GM18511 (cell line): ENCODE results near the gene TRIM41.
"Not testable (repeated sequence)": the region's sequence is repeated elsewhere in the genome, so short reads cannot be mapped to it uniquely, and the experiment has no call there.

ENCODE experiments used
- ATAC-seq: cut with Tn5 transposase; IDR thresholded peaks from one replicate; pipeline ENCODE4 v1.9.1; 2021; ENCODE audit warnings: mild to moderate bottlenecking, moderate library complexity; ENCODE audit not compliant: unreplicated experiment

TRIM41 gene

DNA sequence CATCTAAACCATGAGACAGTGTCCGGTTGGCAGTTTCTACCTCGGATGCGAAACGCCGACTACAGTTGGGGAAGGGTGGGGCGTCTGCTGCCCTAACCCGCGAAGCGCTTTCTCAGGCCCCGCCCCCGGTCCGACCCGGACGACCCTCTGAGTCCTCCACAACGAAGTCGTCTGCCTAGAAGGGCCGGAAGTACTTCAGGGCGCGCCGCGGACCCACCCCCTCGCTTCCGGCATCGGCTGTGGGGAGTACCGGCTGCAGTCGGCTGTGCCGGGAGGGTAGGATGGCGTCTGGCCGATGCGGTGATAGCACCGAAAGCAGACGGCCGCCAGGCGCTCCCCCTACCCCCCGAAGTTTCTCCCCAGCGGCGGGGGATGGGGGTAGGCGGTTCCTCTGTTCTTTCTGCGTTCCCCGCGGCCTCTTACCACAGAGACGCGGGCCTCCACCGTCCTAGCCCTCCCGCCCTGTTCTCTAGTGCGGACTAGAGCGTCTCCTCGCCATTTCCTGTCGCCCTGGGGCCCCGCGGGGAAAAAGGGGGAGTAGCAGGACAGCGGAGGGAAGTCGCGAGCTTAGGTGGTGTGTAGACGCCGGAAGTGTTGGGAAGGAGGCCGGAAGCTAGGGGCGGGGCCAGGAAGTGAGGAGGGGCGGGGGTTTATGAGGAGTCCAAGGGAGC, at the start of gene TRIM41:
Gene TRIM41 (plus strand): TSS at position 224 of the 671 bp plus-strand sequence. CDS start 719 bp downstream, outside the sequence.
- ATAC-seq, result peak; percentile 69

DNA sequence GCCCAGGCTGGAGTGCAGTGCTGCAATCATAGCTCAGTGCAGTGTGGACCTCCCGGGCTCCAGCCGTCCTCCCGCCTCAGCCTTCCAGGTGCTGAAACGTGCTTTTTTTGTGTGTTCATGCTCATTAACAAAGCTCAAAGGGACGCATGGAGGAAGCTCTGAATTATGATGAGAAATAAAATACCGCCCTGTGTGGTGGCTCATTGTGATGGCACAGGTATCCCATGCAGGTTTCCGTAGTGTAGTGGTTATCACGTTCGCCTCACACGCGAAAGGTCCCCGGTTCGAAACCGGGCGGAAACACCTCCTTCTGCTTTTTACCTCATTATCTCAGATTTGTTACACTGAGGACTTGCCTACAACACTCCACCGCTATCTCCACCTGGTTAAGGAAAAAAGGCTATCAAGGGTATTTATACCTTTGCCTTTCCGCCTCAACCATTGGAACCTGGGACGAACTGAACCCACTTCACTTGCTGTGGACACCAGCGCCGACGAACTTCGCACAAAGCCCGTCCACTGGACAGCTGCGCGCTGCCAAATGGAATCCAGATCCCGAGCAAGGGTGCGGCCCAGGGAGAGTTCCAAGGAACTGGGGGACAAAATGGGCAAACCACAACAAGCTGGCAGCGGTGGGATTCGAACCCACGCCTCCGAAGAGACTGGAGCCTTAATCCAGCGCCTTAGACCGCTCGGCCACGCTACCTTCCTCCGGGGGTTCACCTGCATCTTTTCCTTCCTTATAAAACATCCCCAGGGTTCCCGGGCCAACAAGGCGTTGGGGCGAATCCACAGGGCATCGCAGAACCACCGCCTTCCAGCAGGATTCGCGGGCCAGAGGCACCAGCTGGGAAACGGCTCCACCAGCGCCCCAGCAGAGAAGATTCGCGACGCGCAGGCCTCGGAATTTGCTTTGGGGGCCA, 49.4 kb upstream of the TRIM41 start:
- peak; percentile 61 for ATAC-seq

GRCh38 chr5:181176254-181176952, 46.7 kb upstream of the TRIM41 start:
- no peak for ATAC-seq

DNA sequence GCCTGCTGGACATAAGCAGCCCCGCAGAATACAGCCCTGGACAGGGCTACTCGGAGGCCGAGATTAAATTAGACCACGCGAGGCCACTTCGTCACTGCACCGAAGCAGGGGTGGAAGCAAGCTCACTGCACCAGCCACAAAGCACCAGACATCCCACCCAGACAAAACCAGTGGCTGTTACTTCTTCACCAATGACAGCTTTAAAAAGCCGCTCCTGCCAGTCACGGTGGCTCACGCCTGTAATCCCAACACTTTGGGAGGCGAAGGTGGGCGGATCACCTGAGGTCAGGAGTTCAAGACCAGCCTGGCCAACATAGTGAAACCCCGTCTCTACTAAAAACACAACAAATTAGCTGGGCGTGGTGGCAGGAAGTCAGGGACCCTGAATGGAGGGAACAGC, 45.5 kb upstream of the TRIM41 start:
- not testable (repeated sequence) for ATAC-seq

DNA sequence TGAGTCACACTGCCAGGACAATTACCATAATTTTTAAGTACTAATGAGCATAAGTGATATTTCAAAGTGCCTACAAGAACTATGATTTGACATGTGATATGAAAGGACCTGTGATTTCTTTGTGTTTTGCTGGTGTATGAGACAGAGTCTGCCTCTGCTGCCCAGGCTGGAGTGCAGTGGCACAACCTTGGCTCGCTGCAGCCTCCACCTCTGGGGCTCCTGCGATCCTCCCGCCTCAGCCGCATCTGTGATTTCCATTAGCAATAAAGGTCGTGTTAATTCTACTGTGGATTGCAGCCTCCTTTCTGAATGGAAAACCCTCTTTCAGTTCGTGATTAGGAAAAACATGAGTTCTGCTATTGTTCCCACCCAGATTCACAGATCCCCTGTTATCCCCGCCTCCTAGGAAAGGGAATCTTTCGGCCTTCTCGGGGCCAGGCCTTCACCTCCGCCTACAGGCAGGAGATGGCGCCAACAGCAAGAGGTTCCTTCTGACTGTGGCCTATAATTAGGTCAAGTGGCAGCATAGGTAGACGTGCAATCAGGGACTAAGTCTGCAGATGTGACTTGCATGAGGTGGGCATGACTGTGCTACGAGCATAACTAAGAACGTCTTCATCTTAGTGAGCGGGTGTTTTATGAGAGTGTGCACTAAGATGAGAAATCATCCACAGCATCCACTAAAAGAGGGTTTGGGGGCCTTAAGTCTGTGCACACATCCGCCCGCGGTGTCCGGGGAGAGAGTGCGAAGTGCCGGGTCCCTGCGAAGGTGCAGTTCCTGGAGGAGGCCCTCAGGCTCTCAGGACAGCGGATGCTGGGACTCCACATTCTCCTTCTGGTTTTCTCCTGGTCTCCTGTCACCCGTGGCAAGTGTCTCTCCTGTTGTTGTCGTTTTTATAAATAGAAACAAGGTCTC, 41.2 kb upstream of the TRIM41 start:
- ATAC-seq, result peak; percentile 59

DNA sequence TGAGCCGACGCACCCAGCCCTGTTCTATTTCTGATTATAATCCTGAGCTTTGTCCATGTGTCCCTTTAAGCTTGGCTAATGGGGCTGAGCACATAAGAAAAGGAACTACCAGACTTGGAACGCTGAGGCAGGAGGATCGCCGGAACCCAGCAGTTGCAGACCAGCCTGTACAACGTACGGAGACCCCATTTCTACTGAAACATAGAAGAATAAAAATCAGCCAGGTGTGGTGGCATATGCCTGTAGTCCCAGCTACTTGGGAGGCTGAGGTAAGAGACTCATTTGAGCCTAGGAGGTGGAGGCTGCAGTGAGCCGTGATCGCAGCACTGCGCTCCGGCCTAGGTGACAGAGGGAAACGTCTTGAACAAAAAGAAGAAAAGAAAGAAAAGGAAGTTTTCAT, 40.4 kb upstream of the TRIM41 start:
- ATAC-seq, result no peak

GRCh38 chr5:181184845-181185216, 38.2 kb upstream of the TRIM41 start:
- no peak for ATAC-seq

DNA sequence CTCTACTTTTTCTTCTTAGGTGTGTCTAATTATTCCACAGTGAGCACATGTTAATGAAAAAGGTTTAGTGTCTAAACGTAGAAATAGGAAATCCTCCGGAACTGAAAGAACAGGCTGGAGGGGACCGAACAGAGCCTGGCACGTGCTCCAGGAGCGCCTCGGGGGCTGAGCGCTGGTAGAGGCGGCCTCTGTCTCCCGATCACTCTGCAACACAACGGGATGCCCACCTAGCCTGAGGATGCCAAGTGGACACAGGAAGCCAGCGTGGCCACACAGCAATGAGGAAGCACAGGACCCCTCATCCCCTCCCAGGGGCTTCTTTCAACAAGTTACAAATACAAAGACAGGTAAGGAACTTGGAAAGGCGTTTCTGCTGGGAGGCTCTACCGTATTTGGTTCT, 37.5 kb upstream of the TRIM41 start:
- no peak for ATAC-seq

DNA sequence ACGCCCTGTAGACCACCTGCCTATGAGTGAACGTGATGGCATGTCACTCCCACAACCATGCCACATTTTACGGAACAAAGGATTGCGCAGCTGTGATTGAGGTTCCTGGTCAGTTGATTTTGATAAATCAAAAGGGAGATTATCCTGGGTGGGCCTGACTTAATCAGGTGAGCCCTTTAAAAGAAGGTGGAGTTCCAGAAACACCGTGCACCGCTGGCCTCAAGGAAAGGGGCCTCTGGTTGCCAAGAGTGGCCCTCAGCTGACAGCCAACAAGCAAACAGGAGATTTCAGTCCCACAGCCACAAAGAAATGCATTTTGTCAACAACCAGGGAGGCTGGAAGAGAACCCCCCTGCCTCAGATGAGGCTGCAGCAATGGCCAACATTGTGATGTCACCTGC, 37.1 kb upstream of the TRIM41 start:
- ATAC-seq, result no peak

GRCh38 chr5:181186986-181187499, 36.0 kb upstream of the TRIM41 start:
- no peak for ATAC-seq

GRCh38 chr5:181187500-181188213, 35.4 kb upstream of the TRIM41 start:
- no peak for ATAC-seq

DNA sequence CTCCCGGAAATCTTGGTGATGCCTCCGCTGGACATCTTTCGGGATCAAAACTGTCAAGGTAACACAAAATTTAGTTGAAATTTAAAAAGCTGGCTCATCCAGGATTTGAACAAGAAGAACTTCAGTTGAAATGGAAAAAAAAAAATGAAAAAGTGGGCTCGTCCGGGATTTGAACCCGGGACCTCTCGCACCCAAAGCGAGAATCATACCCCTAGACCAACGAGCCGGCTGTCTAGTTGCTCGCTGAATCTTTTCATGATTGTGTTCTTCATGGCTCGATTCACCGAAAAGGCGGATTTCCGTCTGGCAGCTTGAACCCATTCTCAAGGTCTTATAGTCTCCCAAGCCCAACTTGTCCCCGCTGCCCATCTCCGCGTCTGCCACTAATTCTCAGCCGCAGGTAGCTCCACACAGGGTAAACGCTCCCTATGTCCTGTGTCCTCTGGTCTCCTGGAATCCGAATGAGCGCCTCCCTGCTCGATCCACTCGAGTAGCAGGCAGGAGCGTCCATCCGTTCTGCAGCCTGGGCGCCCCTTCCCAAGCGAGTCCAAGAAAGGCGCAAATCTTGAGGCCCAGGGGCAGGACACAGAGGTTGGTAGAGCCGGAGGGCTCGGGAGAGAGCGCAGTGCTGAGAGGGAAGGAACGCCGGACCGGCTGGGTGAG, 34.2 kb upstream of the TRIM41 start:
- no peak for ATAC-seq

DNA sequence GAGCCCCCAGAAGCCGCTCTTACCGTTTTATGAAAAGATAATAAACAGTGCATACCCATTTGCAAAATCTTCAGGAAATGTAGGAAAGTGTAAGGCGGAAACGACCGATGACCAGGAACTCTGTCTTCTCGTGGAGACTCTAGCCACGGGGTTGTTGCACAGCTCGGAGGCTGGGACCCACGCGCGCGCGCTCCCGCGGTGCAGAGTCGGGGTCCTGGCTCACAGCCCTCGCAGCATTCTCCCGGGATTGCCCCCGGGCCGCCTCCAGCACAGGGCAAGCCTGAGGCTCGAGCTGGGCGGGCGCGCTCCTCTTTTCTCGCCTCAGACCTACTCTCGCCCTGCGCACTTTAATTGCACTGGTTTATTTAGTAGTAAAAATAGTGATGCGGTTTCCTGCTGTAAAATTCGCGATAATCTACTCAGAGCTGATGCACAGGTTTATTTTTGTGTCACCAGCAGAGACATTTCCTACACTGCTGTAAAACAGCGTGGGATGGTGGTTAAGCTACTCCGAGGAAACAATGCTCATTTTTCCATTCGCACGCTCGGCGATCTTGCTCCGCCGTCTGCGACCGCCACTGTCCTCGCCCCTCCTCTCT, 33.6 kb upstream of the TRIM41 start:
- no peak for ATAC-seq

GRCh38 chr5:181189962-181190710, 32.9 kb upstream of the TRIM41 start:
- ATAC-seq, result no peak

DNA sequence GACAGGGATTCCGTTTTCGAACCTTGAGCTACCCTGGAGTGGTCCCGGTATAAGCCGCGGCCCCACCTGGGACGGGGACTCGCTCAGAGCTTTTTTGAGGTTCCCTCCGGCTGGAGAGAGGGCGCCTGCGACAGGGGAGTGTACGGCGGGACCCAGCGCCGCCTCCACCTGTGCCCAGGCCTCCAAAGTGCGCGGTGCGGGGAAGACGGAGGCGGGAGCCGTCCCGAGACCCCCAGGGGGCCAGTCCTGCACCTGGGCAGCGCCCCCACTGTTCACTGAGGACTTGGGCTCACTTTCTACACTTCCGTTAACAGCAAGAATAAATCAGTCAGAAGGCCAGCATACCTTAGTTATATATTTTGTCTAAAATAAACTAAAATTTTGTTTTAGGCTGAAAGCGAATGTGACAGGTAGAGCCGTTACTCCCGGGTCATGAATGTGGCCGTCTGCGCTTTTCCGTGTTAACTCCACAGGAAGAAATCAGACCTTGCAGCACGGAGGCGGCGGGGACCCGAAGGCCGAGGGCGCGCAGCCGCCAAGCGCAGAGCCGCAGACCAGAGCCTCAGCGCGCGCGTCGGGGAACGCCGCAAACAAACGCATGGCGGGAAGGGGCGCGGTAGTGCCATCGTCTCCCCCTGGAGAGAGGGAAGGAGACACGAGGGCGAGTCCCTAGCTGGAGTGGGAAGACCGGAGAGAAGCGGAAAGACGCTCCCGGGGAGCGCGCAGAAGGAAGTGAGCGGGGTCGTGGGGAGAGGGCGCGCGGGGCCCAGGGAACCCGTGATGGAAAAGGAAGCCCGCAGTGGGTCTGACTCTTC, 32.2 kb upstream of the TRIM41 start:
- peak; percentile 18 for ATAC-seq

DNA sequence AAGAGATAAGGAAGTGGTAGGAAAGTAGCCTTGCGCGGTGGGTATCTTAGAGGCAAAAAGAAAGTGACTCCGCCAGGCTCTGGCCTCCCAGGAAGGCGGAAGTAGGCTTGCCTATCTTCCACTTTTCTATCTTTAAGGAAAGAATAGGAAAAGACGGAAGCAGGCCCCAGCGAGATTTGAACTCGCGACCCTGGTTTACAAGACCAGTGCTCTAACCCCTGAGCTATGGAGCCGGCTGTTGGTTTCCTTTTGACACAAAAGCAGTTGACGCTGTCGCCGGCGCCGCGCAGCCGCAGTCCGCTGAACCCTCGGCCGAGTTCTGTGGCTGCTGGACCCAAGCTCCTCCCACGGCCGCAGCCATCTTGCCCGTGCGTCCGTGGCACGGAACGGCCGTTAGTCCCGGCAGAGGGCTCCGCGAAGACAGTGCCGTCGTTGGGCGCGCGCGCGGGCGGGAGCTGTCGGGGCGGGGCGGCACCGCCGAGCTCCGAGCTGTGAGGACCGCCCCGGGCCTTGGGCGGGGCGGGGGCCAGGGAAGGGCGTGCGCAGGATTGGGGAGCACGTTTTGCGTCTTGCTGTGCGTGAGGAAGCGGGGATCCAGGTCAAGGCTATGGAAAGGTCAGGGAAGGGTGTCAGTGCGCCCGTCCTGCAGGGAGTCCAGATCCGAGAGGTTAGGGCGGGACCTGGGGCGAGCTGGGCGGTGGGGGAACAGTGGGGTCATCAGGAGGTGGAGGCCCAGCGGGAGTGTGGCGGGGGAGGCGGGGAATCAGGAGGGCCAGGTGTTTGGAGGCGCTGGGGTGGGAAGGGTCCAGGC, 31.4 kb upstream of the TRIM41 start:
- ATAC-seq, result peak; percentile 63
